T-cell (primary cell): ENCODE results near the gene PLS1. TPM values are rescaled to one million over a fixed set of nuclear protein-coding genes. Genes with fewer than 3 reads are reported as not detected.
"Not testable (repeated sequence)": the region's sequence is repeated elsewhere in the genome, so short reads cannot be mapped to it uniquely, and the experiment has no call there.

Experiments
- ATAC-seq, 4 experiments: fragments of 200-7000 bp in 3 of 4; fragments of 150-1000 bp in 1 of 4; cut with Tn5 transposase; replicated peaks in 1 of 4; 1 replicate in 3 of 4; 2 replicates in 1 of 4; pipeline ENCODE4 v1.10.0; 2021; ENCODE audit warnings: moderate library complexity in 3 of 4, mild to moderate bottlenecking in 2 of 4, moderate number of reproducible peaks in 1 of 4
- CTCF ChIA-PET, 2 donors: fragments of 300-600 bp; sonication (Branson Sonifier 250); formaldehyde crosslinking; loops; one replicate each; lab custom pipeline; 2022; ENCODE audit warnings: antibody characterized with exemption in 2 of 2; lab: Charles Lee
- POLR2A ChIA-PET, 2 donors: fragments of 300-600 bp; sonication (Branson Sonifier 250); formaldehyde crosslinking; loops; one replicate each; lab custom pipeline; 2022; ENCODE audit warnings: antibody characterized with exemption in 2 of 2; lab: Charles Lee
- DNase-seq, 35 experiments: peaks; one replicate each; pipeline versions ENCODE4 v3.0.0 to v3.0.0-alpha.2; 2013 to 2023
- H3K27ac ChIP-seq: one replicate; pipeline ENCODE4 v1.5.1; 2013; ENCODE audit warnings: low read length
- H3K27me3 ChIP-seq, 2 experiments: replicated peaks in 1 of 2; 1 replicate in 1 of 2; 2 replicates in 1 of 2; pipeline versions ENCODE4 v1.6.1 to v1.7.0; 2013; ENCODE audit warnings: low read length in 1 of 2, mixed read lengths in 1 of 2; ENCODE audit not compliant: control insufficient read depth in 2 of 2, insufficient read depth in 2 of 2; ENCODE audit errors: extremely low read depth in 1 of 2
- H3K36me3 ChIP-seq, 2 donors: 1 replicate in 1 of 2; 2 replicates in 1 of 2; pipeline versions ENCODE4 v1.6.1 to v1.7.0; 2013; ENCODE audit warnings: low read length in 1 of 2; ENCODE audit not compliant: control insufficient read depth in 2 of 2, insufficient read depth in 1 of 2; ENCODE audit errors: extremely low read depth in 1 of 2
- H3K4me1 ChIP-seq, 2 experiments: 1 replicate in 1 of 2; 2 replicates in 1 of 2; pipeline versions ENCODE4 v1.6.1 to v1.7.0; 2013; ENCODE audit warnings: low read length in 2 of 2, mixed read lengths in 1 of 2; ENCODE audit not compliant: insufficient read depth in 2 of 2, control insufficient read depth in 1 of 2; ENCODE audit errors: extremely low read depth in 1 of 2
- H3K4me3 ChIP-seq, 2 donors: 1 replicate in 1 of 2; 2 replicates in 1 of 2; pipeline versions ENCODE4 v1.5.1 to v1.7.0; 2013; ENCODE audit warnings: mild to moderate bottlenecking in 2 of 2, low read length in 1 of 2, moderate library complexity in 1 of 2; ENCODE audit not compliant: control insufficient read depth in 1 of 2; ENCODE audit errors: extremely low read depth in 1 of 2
- H3K9me3 ChIP-seq: 2 replicates; pipeline ENCODE4 v1.7.0; 2013
- H3K27ac Mint-ChIP-seq, 2 donors: one replicate each; pipeline ENCODE4 v1.8.0; 2020 to 2021; ENCODE audit warnings: mild to moderate bottlenecking in 2 of 2, mixed read lengths in 2 of 2
- H3K27me3 Mint-ChIP-seq, 2 donors: one replicate each; pipeline ENCODE4 v1.8.0; 2021 to 2022; ENCODE audit warnings: mixed read lengths in 2 of 2
- H3K36me3 Mint-ChIP-seq: one replicate; pipeline ENCODE4 v1.8.0; 2021; ENCODE audit warnings: mixed read lengths
- H3K4me1 Mint-ChIP-seq, 3 donors: one replicate each; pipeline ENCODE4 v1.8.0; 2020 to 2022; ENCODE audit warnings: mixed read lengths in 3 of 3, mild to moderate bottlenecking in 1 of 3
- H3K4me3 Mint-ChIP-seq, 3 donors: one replicate each; pipeline ENCODE4 v1.8.0; 2020 to 2022; ENCODE audit warnings: mild to moderate bottlenecking in 3 of 3, mixed read lengths in 3 of 3, moderate library complexity in 3 of 3
- H3K9me3 Mint-ChIP-seq, 3 donors: one replicate each; pipeline ENCODE4 v1.8.0; 2020 to 2022; ENCODE audit warnings: mixed read lengths in 3 of 3
- WGBS: methylation state at CpG from one replicate; pipeline ENCODE4 v1.1.5; 2013; ENCODE audit warnings: missing lambda C conversion rate; ENCODE audit not compliant: insufficient coverage; 5-methylcytosine and 5-hydroxymethylcytosine counted together
- total RNA-seq, 35 experiments: library from RNA in 6 of 35; stranded (reverse) in 6 of 35; fragments of 120-200 nt in 1 of 35; gene quantifications; one replicate each; pipeline versions ENCODE4 v1.2.1 to v1.2.4 and lab custom pipeline; 2013 to 2026

PLS1 gene
- total RNA-seq, 5 donors from 2014 or later (not counting 1 experiment from before 2014, with no cell fraction given) = 0.84 to 3.6 (median 1.8) TPM

DNA sequence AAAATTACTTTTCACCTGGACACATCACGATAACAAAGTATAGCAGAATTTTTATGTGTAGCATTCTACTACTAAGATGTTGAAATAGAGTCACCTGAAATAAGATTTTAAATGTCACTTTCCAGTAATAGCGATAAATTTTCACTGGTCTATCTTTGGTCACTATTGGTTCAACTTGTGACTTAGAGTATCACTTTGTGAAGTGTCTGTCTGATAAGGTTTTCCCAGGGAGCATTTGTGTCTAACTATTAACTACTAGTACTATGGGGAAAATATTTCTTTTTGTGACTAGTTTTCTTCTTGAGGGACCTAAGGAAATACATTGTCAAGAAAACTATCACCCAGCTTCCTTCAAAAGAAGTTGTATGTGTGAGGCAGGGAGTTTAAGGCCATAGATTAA, 138.6 kb downstream of the PLS1 start:
- ATAC-seq = no peak
- Histone ChIP-seq H3K27ac (no peak overlapping the region), H3K36me3 (no peaks in the 10 kb centered on the region), H3K4me1 (no peaks in the 10 kb centered on the region), H3K27me3 (no peaks in the 10 kb centered on the region), H3K9me3 (no peaks in the 10 kb centered on the region), H3K4me3 (no peak overlapping the region)
- no peak for DNase-seq
- POLR2A ChIA-PET = no interaction called here
- Mint-ChIP-seq H3K4me3 (no peak overlapping the region), H3K27ac (no peak overlapping the region), H3K9me3 (no peaks in the 10 kb centered on the region), H3K27me3 (peaks cover 0 to 4% of the 10 kb centered on the region in 2 donors), H3K4me1 (no peaks in the 10 kb centered on the region), H3K36me3 (no peaks in the 10 kb centered on the region)
- WGBS = no CpG with 5 or more reads among the region's 2 CpGs
- CTCF ChIA-PET = interaction anchor here in 1 of 2 donors (0.5 kb wide), 1 partner anchor 1029 kb away, joined by 3 read pairs; no protein-coding TSS in a partner anchor

DNA sequence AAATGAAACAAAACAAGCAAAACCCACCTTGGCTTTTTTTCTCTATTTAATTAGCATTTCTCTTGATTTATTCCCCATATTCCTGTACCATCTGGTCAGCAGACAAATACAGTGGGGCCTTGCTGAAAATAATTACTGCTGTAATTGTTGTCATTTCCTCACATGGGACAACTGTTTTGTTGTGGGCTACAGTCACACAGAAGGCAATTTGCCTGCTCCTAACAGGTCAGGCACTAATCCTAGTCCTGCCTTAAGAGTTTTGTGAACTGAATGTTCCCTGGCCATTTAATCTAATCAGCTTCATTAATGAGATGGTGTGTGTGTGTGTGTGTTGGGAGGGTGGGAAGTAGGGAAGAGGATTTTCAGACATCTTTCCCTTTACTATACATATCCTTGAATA, 139.3 kb downstream of the PLS1 start:
- CTCF ChIA-PET = interaction anchor here in 1 of 2 donors (0.5 to 0.6 kb wide), 2 partner anchors 153 to 1028 kb away, joined by 3 read pairs; no protein-coding TSS in a partner anchor
- H3K27ac ChIP-seq = no peak overlapping the region
- Mint-ChIP-seq H3K36me3 (no peaks in the 10 kb centered on the region), H3K4me1 (no peaks in the 10 kb centered on the region), H3K27me3 (peaks cover 0 to 4% of the 10 kb centered on the region in 2 donors), H3K9me3 (no peaks in the 10 kb centered on the region), H3K4me3 (no peak overlapping the region), H3K27ac (no peak overlapping the region)
- H3K4me3 ChIP-seq = no peak overlapping the region
- ATAC-seq = no peak
- H3K4me1 ChIP-seq = no peaks in the 10 kb centered on the region
- no peaks in the 10 kb centered on the region for H3K9me3 ChIP-seq
- no peaks in the 10 kb centered on the region for H3K36me3 ChIP-seq
- no peaks in the 10 kb centered on the region for H3K27me3 ChIP-seq
- no peak for DNase-seq
- POLR2A ChIA-PET = interaction anchor here in 1 of 2 donors (1.0 kb wide), 1 partner anchor 12 kb away, joined by 3 read pairs; the partner anchor contains the start of gene TRPC1

DNA sequence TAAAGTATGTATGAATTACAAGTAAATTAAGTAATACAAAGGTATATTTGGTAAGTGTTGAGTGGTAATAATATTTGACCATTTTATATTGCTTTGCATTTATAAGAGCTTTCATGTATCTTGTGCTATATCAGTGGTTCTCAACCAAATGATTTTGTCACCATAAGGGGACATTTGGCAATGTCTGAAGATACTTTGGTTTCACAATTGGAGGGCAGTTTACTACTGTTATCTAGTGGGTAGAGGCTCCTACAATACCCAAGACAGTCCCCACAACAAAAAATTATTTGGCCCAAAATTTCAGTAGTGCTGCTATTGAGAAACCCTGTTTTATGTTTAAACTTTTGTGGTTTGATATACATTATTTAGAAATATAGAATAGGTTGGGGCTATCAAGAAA, 142.2 kb downstream of the PLS1 start:
- no peak overlapping the region for H3K4me3 Mint-ChIP-seq
- no peak for DNase-seq
- no peaks in the 10 kb centered on the region for H3K9me3 Mint-ChIP-seq
- Histone ChIP-seq H3K9me3 (no peaks in the 10 kb centered on the region), H3K27ac (no peak overlapping the region), H3K4me3 (no peak overlapping the region), H3K36me3 (no peaks in the 10 kb centered on the region), H3K4me1 (no peaks in the 10 kb centered on the region), H3K27me3 (no peaks in the 10 kb centered on the region)
- ChIA-PET CTCF (no interaction called here), POLR2A (no interaction called here)
- no peaks in the 10 kb centered on the region for H3K4me1 Mint-ChIP-seq
- no peak for ATAC-seq
- H3K36me3 Mint-ChIP-seq = no peaks in the 10 kb centered on the region
- H3K27me3 Mint-ChIP-seq = no peaks in the 10 kb centered on the region
- no peak overlapping the region for H3K27ac Mint-ChIP-seq

DNA sequence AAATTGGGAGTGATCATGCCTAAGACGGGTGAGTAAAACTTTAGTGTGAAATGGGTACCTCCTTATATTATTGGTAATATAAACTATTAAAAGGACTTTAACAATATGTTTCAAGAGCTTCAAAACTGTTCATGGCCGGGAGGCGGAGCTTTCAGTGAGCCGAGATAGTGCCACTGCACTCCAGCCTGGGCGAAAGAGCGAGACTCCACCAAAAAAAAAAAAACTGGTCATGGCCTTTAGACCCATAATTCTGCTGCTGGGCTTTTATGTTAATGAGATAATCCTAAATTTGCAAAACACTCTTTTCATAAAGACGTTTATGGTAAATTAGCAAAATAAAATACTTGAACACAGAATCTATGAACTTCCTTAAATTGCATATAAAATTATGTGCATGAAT, 150.5 kb downstream of the PLS1 start:
- 80% methylated on average over 1 of the region's 7 CpGs for WGBS
- Histone ChIP-seq H3K9me3 (no peaks in the 10 kb centered on the region), H3K4me3 (no peak overlapping the region), H3K4me1 (no peaks in the 10 kb centered on the region), H3K36me3 (no peaks in the 10 kb centered on the region), H3K27ac (no peak overlapping the region), H3K27me3 (no peaks in the 10 kb centered on the region)
- ChIA-PET POLR2A (no interaction called here), CTCF (interaction anchor here in 1 of 2 donors (0.6 kb wide), 1 partner anchor 67 kb away, joined by 3 read pairs; no protein-coding TSS in a partner anchor)
- Mint-ChIP-seq H3K36me3 (peaks cover 22% of the 10 kb centered on the region), H3K27ac (no peak overlapping the region), H3K9me3 (peaks cover 0 to 7% (median 0%) of the 10 kb centered on the region in 3 donors), H3K4me1 (no peaks in the 10 kb centered on the region), H3K27me3 (no peaks in the 10 kb centered on the region), H3K4me3 (no peak overlapping the region)
- ATAC-seq (no peak), DNase-seq (no peak)

DNA sequence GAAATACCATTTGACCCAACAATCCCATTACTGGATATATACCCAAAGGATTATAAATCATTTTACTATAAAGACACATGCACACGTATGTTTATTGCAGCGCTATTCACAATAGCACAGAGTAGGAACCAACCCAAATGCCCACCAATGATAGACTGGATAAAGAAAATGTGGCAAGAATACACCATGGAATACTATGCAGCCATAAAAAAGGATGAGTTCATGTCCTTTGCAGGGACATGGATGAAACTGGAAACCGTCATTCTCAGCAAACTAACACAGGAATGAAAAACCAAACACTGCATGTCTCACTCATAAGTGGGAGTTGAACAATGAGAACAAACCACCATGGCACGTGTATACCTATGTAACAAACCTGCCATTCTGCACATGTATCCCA, 154.3 kb downstream of the PLS1 start:
- H3K4me3 Mint-ChIP-seq = not testable (repeated sequence)
- whole genome bisulfite sequencing = 100% methylated on average over 1 of the region's 4 CpGs

DNA sequence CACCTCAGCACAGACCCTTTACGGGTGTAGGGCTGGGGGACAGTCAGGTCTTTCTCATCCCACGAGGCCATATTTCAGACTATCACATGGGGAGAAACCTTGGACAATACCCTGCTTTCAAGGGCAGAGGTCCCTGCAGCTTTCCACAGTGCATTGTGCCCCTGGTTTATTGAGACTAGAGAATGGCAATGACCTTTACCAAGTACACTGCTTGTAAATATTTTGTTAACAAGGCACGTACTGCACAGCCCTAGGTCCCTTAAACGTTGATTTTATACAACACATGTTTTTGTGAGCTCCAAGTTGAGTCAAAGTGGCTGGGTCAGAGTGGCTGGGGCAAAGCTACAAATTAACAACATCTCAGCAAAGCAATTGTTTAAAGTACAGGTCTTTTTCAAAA, 156.4 kb downstream of the PLS1 start:
- POLR2A ChIA-PET, H3K4me1 Mint-ChIP-seq, DNase-seq, H3K27me3 Mint-ChIP-seq, H3K4me1 ChIP-seq, H3K27ac ChIP-seq, H3K27ac Mint-ChIP-seq, ATAC-seq, CTCF ChIA-PET, H3K27me3 ChIP-seq, H3K4me3 Mint-ChIP-seq, H3K4me3 ChIP-seq, H3K36me3 ChIP-seq, H3K9me3 Mint-ChIP-seq, H3K9me3 ChIP-seq: not testable (repeated sequence)
- WGBS = no CpG with 5 or more reads among the region's 4 CpGs
- H3K36me3 Mint-ChIP-seq = peaks cover 18% of the 10 kb centered on the region

More for the DNA sequence above, 154.3 kb downstream of the PLS1 start:
- H3K4me1 ChIP-seq, H3K36me3 ChIP-seq, POLR2A ChIA-PET, DNase-seq, CTCF ChIA-PET, H3K27ac Mint-ChIP-seq, ATAC-seq, H3K9me3 ChIP-seq, H3K4me1 Mint-ChIP-seq, H3K27me3 ChIP-seq, H3K27me3 Mint-ChIP-seq, H3K9me3 Mint-ChIP-seq, H3K4me3 ChIP-seq, H3K27ac ChIP-seq: not testable (repeated sequence)
- peaks cover 18% of the 10 kb centered on the region for H3K36me3 Mint-ChIP-seq

DNA sequence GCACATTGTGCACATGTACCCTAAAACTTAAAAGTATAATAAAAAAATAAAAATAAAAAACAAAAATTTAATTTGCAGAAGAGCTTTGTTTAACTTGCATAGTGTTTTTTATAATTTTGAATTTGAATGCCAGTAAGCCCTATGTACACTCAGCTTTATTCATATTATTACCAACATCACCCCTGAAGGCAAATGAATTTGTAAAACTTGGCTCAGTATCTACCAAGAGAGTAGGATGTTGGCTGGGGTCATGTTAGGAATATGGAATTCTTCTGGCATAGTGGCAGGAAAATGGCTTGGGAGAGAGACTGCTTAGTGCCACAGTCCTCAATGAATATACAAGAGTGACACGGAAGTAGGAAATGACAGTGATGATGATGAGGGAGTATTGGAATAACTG, 158.3 kb downstream of the PLS1 start:
- no peaks in the 10 kb centered on the region for H3K4me1 ChIP-seq
- ChIA-PET POLR2A (no interaction called here), CTCF (interaction anchor here in 1 of 2 donors (0.7 kb wide), 1 partner anchor 13 kb away, joined by 5 read pairs; no protein-coding TSS in a partner anchor)
- H3K27ac ChIP-seq = no peak overlapping the region
- Mint-ChIP-seq H3K27ac (no peak overlapping the region), H3K27me3 (no peaks in the 10 kb centered on the region), H3K4me3 (no peak overlapping the region), H3K36me3 (peaks cover 14% of the 10 kb centered on the region), H3K4me1 (no peaks in the 10 kb centered on the region), H3K9me3 (peaks cover 0 to 7% (median 0%) of the 10 kb centered on the region in 3 donors)
- no peak overlapping the region for H3K4me3 ChIP-seq
- H3K27me3 ChIP-seq = no peaks in the 10 kb centered on the region
- DNase-seq (no peak), ATAC-seq (no peak)
- WGBS = 83% methylated on average over 1 of the region's 1 CpG
- H3K36me3 ChIP-seq = no peaks in the 10 kb centered on the region
- H3K9me3 ChIP-seq = no peaks in the 10 kb centered on the region
